ENCODE results near the gene TMEM176B.
A peak's percentile ranks its signal among the peaks of the same experiment; 100 is the strongest.
"Not testable (repeated sequence)": the region's sequence is repeated elsewhere in the genome, so short reads cannot be mapped to it uniquely, and the experiment has no call there.

The TMEM176B gene

DNA sequence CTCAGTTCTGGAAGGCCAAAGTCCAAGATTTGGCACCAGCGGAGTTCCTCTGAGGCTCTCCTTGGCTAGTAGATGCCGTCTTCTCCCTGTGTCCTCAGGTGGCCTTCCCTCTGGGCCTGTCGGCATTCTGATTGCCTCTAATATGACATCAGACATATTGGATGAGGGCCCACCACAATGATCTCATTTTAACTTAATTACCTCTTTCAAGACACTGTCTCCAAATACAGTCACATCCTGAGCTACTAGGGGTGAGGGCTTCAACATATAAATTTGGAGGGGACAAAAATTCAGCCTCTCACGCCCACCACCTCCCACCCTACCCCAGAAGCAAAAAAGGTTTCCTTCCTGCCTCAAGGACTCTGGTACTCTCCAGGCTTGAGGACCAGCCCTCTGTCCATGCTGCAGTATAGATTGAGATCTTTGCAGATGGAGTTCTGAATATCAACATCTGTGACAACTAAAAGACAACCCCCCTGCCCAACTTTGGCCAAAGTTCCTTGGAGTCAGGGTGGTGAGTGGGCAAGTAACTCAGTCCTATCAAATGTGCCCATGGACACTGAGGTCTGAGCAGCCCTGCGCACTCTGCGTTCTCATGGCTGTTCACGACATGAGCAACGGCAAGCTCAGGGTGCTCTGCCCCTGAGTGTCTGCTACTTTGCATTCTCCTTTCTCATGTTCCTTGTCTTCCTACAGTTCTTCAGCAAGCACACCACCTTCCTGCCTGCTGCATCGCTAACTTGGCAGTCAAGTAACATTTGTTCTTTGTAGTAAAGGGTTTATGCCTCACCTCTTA, 11.5 kb downstream of the TMEM176B start:
- DNase-seq, result no peak

DNA sequence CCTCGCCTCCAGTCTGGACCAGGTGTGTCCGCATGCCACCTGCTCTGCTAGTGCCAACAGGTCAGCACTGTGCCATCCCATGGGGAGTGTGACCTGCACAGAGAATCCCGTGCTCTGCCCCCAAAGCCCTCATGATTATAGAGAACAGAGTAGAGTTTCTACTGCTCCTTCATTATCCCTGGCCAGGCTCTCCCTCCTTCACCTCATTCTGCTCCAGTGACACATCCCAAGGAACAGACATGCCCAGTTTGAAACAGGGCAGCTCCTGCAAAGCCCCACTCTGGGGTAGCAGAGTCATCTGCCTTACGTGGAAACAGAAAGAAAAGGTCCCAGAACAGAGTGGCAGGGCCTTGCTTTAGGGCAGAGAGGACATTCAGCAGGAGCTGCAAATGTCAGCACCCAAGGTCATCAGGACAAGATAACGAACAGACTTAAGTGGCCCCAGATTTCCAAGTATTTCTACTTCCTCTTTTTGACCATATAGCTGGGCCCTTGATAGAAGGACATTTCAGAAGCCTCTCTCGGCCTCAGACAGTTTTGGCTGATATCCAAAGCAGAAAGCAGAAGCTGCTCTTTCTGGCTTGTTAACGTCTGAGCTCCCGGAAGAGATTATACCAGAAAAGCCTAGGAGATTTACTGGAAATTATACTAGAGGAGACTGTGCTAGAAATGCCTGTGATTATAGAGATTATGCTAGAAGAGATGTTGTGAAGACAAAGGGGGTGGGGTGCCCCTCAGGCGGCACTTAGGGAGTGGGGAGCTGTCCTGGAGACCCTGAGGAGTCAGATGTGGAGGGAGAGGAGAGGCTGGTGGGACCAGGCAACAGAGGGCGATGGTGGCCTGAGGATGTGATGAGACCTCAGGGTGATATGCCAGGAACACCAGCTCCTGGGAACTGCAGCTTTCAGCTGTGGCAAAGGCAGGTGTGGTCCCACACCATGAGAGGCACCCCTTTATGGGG, 12.6 kb downstream of the TMEM176B start:
- no peak for DNase-seq

DNA sequence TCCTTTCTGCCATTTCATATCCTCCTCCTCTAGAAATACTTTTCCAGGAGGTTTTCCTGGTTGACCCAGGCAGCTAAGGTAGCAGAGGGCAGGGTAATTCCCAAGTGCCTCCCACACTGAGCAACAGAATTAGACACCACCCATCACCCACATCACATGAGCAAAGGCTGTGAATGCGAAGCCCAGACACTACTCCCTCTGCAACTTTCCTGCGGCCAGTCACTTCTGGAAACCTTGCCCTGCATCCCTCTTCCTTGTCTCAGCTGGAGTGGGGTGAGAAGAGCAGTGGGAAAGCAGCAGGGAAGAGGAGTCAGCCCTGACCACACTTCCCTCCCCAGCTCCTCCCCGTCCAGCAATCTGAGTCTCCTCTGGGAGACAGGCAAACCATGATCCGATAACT, 15.2 kb downstream of the TMEM176B start:
- DNase-seq, result no peak

DNA sequence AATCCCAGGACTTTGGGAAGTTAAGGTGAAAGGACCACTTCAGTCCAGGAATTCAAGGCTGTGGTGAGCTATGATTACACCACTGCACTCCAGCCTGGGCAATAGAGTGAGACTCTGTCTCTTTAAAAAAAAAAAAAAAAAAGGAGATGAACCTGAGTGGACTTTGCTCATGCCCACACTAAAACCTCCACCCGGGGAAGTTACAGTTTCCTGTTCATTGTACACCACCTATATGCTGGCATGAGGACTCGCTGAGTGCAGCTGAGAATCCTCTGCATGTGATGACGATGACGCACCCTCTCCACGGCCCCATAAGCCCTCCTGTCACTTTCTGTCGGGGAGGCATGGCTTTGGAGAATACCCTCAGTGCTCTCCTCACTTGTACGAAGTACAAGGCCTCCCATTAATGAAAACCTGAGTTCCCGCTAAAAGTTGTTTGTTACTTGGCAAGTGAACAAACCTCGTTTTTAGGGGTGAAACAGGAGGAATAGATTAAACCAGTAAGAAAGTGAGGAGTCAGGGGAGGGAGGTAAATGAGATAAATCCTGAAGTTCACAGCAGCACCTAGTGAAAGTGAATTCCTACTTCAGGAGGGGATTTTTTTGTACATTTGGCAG, 15.9 kb downstream of the TMEM176B start:
- no peak for DNase-seq

DNA sequence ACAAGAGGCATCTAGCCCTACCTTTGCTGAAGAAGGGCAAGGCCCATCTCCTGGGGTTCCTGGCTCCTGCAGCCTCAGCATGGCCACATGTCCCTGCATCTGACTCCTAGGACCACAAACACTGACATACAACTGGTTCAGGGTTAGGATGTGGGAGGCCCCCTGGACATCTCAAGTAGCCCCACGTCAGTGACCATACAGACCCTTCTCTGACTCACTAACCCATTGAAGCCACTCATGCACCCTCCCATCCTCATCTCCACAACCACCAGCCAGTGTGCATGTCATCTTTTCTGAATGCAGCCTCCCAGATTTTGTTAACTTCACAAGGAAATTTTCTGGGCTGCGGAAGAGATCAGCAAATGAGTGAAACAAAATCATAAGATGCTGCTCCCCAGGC, 18.2 kb downstream of the TMEM176B start:
- no peak for DNase-seq

GRCh38 chr7:150781103-150781502, 19.1 kb downstream of the TMEM176B start:
- DNase-seq, result peak; percentile 5

DNA sequence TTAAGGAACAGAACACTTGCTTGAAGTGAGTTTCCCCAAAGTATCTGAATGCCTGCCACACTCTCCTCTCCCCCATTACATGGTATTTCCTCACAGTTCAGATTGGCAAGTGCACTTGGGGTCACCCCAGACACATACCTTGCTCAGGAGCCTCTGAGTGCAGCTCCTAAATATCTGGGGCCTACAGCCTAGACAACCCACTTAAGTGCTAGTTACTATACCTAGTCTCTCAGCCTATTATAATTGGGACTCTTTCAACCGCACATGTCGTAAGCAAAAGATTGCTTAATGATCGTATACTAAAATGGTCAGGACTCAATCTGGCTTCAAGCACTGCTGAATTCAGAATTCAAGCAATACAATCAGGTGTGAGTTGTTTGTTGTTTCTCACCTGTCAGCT, 19.9 kb downstream of the TMEM176B start:
- no peak for DNase-seq

DNA sequence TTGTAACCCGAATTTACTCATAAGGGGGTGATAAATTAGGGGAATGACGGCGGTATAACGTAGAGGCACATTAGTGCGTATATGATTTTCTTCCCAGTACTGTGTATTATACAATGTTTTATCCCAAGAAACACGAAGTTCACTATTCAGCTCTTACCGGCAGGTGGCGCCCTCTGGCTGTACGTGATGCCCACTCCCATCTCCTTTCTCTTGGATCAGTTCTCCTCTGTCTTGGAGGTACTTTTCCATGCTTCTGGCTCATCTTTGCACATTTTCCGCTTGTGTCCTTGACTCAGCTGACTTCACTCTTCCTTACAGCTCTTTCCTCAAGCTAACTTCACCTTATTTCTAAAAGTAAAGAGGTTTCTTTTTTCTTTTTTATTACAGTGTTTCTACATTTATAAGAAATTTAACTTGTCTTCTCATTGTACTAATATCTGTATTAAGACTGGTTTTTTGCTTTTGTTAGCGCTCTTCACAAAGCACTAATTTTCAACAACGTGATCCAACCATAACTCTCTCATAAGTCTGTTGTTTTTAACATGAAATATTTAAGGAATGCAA, 21.3 kb downstream of the TMEM176B start:
- peak; percentile 42 for DNase-seq

DNA sequence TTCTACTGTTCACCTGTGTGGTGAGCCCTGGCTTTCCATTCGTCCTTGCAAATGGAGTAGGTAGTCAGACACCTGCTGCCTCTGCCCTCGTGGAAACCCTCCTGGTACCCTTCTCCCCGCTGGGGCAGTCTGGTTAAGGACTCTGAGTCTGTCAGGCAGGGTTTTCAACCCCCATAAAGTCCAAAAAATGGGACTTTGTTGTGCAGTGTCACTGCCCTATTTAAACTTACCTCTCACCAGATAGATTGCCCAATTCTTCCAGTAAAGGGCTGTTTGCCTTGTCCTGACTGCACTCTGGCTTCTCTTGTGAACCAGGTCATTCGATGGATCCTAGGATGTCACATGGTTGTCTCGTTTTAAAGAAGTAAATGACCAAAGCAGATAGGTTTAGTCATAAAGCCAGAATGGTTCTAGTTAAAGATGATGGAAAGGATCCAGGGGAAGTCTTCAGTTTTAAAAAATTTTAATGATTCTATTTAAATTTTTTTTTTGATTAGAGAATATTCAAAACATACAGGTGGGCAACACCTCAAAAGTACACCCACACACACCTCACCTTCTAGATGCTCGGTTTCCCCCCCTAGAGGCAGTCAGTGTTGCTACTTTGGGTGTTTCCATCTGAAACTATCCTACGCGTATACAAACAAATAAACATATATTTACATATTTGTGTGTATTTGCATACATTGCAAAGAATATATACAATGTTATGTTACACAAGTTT, 22.0 kb downstream of the TMEM176B start:
- DNase-seq, result no peak

DNA sequence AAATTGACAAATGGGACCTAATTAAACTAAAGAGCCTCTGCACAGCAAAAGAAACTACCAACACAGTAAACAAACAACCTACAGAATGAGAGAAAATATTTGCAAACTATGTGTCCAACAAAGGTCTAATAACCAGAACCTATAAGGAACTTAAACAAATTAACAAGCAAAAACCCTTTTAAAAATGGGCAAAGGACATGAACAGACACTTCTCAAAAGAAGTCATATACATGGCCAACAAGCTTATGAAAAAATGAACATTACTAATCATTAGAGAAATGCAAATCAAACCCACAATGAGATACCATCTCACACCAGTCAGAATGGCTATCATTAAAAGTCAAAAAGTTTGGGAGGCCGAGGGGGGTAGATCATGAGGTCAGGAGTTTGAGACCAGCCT, 26.0 kb downstream of the TMEM176B start:
- not testable (repeated sequence) for DNase-seq

DNA sequence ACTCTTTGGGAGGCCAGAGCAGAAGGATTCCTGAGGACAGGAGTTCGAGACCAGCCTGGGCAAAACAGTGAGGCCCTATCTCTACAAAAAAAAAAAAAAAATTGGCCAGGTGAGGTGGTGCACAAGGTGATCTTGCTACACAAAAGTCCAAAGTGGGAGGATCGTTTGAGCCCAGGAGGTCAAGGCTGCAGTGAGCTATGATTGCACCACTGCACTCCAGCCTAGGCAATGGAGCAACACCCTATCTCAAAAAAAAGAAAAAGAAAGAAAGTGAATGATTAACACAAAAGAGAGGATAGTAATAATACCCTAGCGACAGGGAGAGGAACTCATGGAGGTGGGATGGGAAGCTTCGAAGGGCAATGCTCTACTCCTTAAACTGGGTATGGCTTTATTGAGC, 30.4 kb downstream of the TMEM176B start:
- no peak for DNase-seq

DNA sequence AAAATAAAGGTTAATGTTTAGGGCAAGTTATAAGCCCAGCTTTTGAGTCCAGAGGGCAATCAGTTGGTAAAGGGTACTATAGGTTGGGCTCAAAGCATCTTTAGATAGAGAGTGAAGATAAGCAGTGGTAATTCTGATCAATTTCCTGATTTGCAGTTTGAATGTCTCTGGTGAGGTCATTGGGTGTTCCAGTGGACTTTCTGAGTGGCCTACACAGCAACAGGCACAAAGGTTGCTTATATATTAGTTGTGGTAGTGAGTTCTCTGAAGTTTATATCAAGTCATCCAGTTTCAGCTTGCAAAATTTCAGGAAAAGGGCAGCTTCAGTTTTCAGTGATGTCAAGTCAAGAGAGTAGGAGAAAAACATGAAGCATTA, 33.8 kb downstream of the TMEM176B start:
- no peak for DNase-seq

DNA sequence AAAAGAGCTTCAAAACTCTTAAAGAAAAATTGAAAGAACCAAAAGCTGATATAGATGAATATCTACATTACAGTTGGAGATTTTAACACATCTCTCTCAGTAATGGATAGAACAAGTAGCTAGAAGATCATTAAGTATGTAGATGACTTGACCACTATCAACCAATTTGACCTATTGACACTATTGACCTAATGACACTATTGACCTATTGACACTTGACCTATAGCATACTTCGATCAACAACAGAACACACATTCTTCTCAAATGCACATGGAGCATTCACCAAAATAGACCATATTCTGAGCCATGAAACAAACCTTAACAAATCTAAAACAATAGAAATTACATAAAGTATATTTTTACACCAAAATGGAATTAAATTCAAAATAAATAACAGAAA, 40.7 kb downstream of the TMEM176B start:
- no peak for DNase-seq

- no peak for DNase-seq
Observed at GRCh38 chr7:150756858-150757257, 43.3 kb downstream of the TMEM176B start.

- DNase-seq, result no peak
Observed at GRCh38 chr7:150756166-150756565, 44.0 kb downstream of the TMEM176B start.

- no peak for DNase-seq
Observed at GRCh38 chr7:150755473-150756099, 44.6 kb downstream of the TMEM176B start.

GRCh38 chr7:150754951-150755350, 45.2 kb downstream of the TMEM176B start:
- DNase-seq, result no peak

DNA sequence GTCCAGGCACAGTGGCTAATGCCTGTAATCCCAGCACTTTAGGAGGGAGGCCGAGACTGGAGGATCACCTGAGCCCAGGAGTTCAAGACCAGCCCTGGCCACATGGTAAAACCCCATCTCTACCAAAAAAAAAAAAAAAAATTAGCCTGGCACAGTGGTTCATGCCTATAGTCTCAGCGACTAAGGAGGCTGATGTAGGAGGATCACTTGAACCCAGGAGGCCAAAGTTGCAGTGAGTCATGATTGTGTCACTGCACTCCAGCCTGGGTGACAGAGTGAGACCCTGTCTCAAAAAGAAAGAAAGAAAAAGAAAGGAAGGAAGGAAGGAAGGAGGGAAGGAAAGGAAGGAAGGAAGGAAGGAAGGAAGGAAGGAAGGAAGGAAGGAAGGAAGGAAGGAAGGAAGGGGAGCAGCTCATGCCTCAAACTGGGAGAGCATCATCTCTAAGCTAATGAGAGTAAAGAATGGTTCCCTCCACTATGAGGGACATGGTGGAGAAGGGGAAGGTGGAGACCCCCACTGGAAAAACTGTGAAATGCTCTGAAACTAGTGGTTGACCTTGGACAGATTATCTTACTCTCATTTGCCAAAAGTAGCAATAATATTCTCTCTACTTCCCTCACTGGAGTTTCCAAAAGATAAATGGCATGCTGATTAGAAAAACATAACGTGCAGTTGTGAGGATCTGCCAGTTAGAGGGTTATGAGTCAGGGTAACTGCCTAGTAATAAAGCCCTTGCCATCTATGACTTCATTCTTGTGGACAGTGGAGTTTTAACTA, 46.1 kb downstream of the TMEM176B start:
- DNase-seq, result no peak

GRCh38 chr7:150753239-150753638, 46.9 kb downstream of the TMEM176B start:
- DNase-seq, result no peak

GRCh38 chr7:150751702-150752101, 48.5 kb downstream of the TMEM176B start:
- DNase-seq, result no peak

DNA sequence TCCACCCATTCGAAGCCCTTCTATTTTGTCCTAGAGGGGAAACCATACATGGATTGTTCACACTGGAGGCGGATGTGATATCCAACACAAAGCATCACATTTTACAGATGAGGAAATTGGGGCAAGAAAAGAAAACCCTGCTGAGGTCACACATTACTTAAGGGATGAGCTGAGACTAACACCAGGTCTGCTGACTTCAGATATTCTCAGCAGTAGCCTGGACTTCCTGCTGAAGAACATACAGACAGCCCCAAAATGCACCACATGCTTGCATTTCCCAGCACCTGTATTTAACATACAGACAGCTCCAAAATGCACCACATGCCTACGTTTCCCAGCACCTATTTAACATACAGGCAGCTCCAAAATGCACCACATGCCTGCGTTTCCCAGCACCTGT, 51.8 kb downstream of the TMEM176B start:
- no peak for DNase-seq
